Ammon's horn (tissue), 1 donor: ENCODE measurements around the gene DONSON.
A peak's percentile ranks its signal among the peaks of the same experiment; 100 is the strongest.

Experiments used
- DNase-seq: peaks from one replicate; pipeline ENCODE4 v3.0.0-alpha.2; 2016; ENCODE audit warnings: low spot score

The DONSON gene

GRCh38 chr21:33561373-33561772, 27.1 kb downstream of the DONSON start:
- no peak for DNase-seq

GRCh38 chr21:33560965-33561364, 27.5 kb downstream of the DONSON start:
- DNase-seq = no peak

- no peak for DNase-seq
Measured at GRCh38 chr21:33559813-33560212, 28.7 kb downstream of the DONSON start.

GRCh38 chr21:33558777-33559421, 29.6 kb downstream of the DONSON start:
- no peak for DNase-seq

GRCh38 chr21:33557447-33557846, 31.0 kb downstream of the DONSON start:
- no peak for DNase-seq

- no peak for DNase-seq
Measured at GRCh38 chr21:33554982-33555344, 33.5 kb downstream of the DONSON start.

- no peak for DNase-seq
Measured at GRCh38 chr21:33554236-33554981, 34.1 kb downstream of the DONSON start.

- no peak for DNase-seq
Measured at GRCh38 chr21:33552999-33553598, 35.4 kb downstream of the DONSON start.

- no peak for DNase-seq
Measured at GRCh38 chr21:33552093-33552998, 36.1 kb downstream of the DONSON start.

- DNase-seq = no peak
Measured at GRCh38 chr21:33551664-33552063, 36.8 kb downstream of the DONSON start.

GRCh38 chr21:33550772-33551660, 37.5 kb downstream of the DONSON start:
- no peak for DNase-seq

- DNase-seq = no peak
Measured at GRCh38 chr21:33549848-33550771, 38.4 kb downstream of the DONSON start.

- no peak for DNase-seq
Measured at GRCh38 chr21:33546086-33546485, 42.4 kb downstream of the DONSON start.

- no peak for DNase-seq
Measured at GRCh38 chr21:33544451-33545195, 43.9 kb downstream of the DONSON start.

GRCh38 chr21:33543505-33544129, 44.9 kb downstream of the DONSON start:
- DNase-seq = no peak

GRCh38 chr21:33542640-33543504, 45.6 kb downstream of the DONSON start, which contains the start of gene SON:
SON (plus strand) TSS chr21:33543038; CDS start chr21:33543093, 55 bp downstream.
- DNase-seq = peak; percentile 100

GRCh38 chr21:33541756-33542639, 46.5 kb downstream of the DONSON start, which contains the start of gene GART:
GART (minus strand) TSS chr21:33542117; CDS start chr21:33539315, 2,802 bp downstream.
- peak; percentile 87 for DNase-seq
